ENCODE results near the gene LHFPL3.

Gene LHFPL3

DNA sequence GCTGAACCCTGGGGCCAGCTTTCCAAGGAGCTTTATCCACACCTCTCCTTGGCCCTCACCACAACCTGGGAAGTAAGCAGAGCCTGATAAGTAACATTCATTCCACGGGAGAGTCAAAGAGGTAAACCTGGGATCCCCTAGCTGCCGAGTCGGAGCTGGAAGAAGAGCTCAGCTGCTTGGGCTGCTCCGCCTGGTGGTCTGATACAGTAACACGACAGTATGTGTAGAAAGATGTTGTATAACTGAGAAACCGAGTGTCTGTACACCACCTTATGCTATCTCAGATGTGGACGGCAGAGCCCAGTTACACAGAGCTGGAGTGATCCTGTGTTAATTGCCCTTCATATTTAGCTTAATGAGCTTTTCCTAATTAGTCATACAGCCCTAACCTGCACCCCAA, 534.3 kb downstream of the LHFPL3 start:
- no peak for TF ChIP-seq EZH2phosphoT487 (IDR thresholded peaks at IDR 0.05; ENCODE audit: borderline replicate concordance, low read length)
- TF ChIP-seq, protein P1, sequence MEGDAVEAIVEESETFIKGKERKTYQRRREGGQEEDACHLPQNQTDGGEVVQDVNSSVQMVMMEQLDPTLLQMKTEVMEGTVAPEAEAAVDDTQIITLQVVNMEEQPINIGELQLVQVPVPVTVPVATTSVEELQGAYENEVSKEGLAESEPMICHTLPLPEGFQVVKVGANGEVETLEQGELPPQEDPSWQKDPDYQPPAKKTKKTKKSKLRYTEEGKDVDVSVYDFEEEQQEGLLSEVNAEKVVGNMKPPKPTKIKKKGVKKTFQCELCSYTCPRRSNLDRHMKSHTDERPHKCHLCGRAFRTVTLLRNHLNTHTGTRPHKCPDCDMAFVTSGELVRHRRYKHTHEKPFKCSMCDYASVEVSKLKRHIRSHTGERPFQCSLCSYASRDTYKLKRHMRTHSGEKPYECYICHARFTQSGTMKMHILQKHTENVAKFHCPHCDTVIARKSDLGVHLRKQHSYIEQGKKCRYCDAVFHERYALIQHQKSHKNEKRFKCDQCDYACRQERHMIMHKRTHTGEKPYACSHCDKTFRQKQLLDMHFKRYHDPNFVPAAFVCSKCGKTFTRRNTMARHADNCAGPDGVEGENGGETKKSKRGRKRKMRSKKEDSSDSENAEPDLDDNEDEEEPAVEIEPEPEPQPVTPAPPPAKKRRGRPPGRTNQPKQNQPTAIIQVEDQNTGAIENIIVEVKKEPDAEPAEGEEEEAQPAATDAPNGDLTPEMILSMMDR (IDR thresholded peaks at IDR 0.05; ENCODE audit: low read depth, low read length, poor library complexity, severe bottlenecking), result peak; percentile 54

DNA sequence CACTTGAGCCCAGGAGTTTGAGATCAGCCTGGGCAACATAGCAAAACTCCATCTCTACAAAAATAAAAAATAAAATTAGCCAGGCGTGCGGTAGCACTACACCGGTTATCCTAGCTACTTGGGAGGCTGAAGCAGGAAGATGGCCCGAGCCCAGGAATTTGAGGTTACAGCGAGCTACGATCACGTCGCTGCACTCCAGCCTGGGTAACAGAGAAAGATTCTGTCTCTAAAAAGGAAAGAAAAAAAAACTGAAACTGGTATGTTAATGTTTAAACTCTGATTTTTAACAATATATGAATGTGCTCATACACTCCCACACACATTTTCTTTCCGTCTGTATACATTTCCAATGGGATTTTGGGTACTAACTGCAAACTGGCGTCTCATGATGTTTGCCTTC, 545.0 kb downstream of the LHFPL3 start:
- Histone ChIP-seq H3K27ac (ENCODE audit: low read depth, low read length) (no peak overlapping the region), H3K4me2 (ENCODE audit: low read length) (no peak overlapping the region), H3K4me1 (ENCODE audit: control insufficient read depth, low read length) (no peaks in the 10 kb centered on the region), H3K79me2 (ENCODE audit: control insufficient read depth, low read length) (no peaks in the 10 kb centered on the region), H3K36me3 (ENCODE audit: control insufficient read depth, low read length) (no peaks in the 10 kb centered on the region), H3K4me3 (ENCODE audit: low read length) (no peak overlapping the region), H3K9me2 (replicated peaks; ENCODE audit: control insufficient read depth, low read length) (no peaks in the 10 kb centered on the region), H4K20me1 (ENCODE audit: control insufficient read depth, insufficient read depth, low read depth, low read length) (no peaks in the 10 kb centered on the region), H3K27me3 (ENCODE audit: control insufficient read depth, low read length) (peaks cover 2% of the 10 kb centered on the region; the same call in 1 of the 2 replicates), H3F3A (ENCODE audit: control insufficient read depth, insufficient read depth) (no peaks in the 10 kb centered on the region), H3K9me3 (ENCODE audit: control insufficient read depth, insufficient read depth, low read length) (no peaks in the 10 kb centered on the region)
- TF ChIP-seq EZH2phosphoT487 (IDR thresholded peaks at IDR 0.05; ENCODE audit: borderline replicate concordance, low read length), result no peak
- TF ChIP-seq, protein P1 (IDR thresholded peaks at IDR 0.05; ENCODE audit: low read depth, low read length, poor library complexity, severe bottlenecking), result no peak

More for the DNA sequence above, 534.3 kb downstream of the LHFPL3 start:
- H3K4me1 ChIP-seq (ENCODE audit: control insufficient read depth, low read length), result peaks cover 4% of the 10 kb centered on the region
- no peaks in the 10 kb centered on the region for H3K79me2 ChIP-seq (ENCODE audit: control insufficient read depth, low read length)
- H4K20me1 ChIP-seq (ENCODE audit: control insufficient read depth, insufficient read depth, low read depth, low read length), result no peaks in the 10 kb centered on the region
- no peaks in the 10 kb centered on the region for H3F3A ChIP-seq (ENCODE audit: control insufficient read depth, insufficient read depth)
- no peak overlapping the region for H3K27ac ChIP-seq (ENCODE audit: low read depth, low read length)
- no peaks in the 10 kb centered on the region for H3K36me3 ChIP-seq (ENCODE audit: control insufficient read depth, low read length)
- no peaks in the 10 kb centered on the region for H3K9me3 ChIP-seq (ENCODE audit: control insufficient read depth, insufficient read depth, low read length)
- no peak overlapping the region for H3K4me2 ChIP-seq (ENCODE audit: low read length)
- no peaks in the 10 kb centered on the region; the same call in 1 of the 2 replicates for H3K9me2 ChIP-seq (replicated peaks; ENCODE audit: control insufficient read depth, low read length)
- peaks cover 42% of the 10 kb centered on the region for H3K27me3 ChIP-seq (ENCODE audit: control insufficient read depth, low read length)
- no peak overlapping the region for H3K4me3 ChIP-seq (ENCODE audit: low read length)

DNA sequence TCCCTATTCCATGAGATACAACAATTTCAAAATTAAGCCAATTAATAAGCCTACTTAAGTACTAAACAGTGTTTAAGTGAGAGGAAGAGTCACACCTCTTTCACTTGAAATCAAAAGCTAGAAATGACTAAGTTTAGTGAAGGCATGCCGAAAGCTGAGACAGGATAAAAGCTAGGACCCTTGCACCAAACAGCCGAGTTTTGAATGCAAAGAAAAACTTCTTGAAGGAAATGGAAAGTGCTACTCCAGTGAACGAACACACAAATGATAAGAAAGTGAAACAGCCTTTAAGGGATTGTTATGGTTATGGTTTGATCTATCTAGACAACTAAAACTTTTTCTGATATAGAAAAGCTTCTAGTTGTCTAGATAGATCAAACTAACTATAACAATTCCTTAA, 550.2 kb downstream of the LHFPL3 start:
- Histone ChIP-seq H3K4me1 (ENCODE audit: control insufficient read depth, low read length) (peaks cover 4% of the 10 kb centered on the region), H3K4me2 (ENCODE audit: low read length) (no peak overlapping the region), H3K36me3 (ENCODE audit: control insufficient read depth, low read length) (no peaks in the 10 kb centered on the region), H3K9me2 (replicated peaks; ENCODE audit: control insufficient read depth, low read length) (no peaks in the 10 kb centered on the region), H3K27me3 (ENCODE audit: control insufficient read depth, low read length) (peaks cover 2% of the 10 kb centered on the region; the same call in 1 of the 2 replicates), H3K27ac (ENCODE audit: low read depth, low read length) (no peak overlapping the region), H4K20me1 (ENCODE audit: control insufficient read depth, insufficient read depth, low read depth, low read length) (no peaks in the 10 kb centered on the region), H3K79me2 (ENCODE audit: control insufficient read depth, low read length) (no peaks in the 10 kb centered on the region), H3F3A (ENCODE audit: control insufficient read depth, insufficient read depth) (no peaks in the 10 kb centered on the region), H3K9me3 (ENCODE audit: control insufficient read depth, insufficient read depth, low read length) (no peaks in the 10 kb centered on the region), H3K4me3 (ENCODE audit: low read length) (no peak overlapping the region)
- TF ChIP-seq EZH2phosphoT487 (IDR thresholded peaks at IDR 0.05; ENCODE audit: borderline replicate concordance, low read length), result no peak
- TF ChIP-seq, protein P1 (IDR thresholded peaks at IDR 0.05; ENCODE audit: low read depth, low read length, poor library complexity, severe bottlenecking), result no peak
